ENCODE measurements around the gene CGB7. TPM values are rescaled to one million over a fixed set of nuclear protein-coding genes. Genes with fewer than 3 reads are reported as not detected.
"Not testable (repeated sequence)": the region's sequence is repeated elsewhere in the genome, so short reads cannot be mapped to it uniquely, and the experiment has no call there.

CGB7 gene
- total RNA-seq, 1 experiment from 2014 or later, result 0.95 TPM

- Histone ChIP-seq H3K4me3 (ENCODE audit: low read depth in 2 of 2, low read length in 2 of 2) (peak overlapping the region; percentile 43 to 51), H3K36me3 (ENCODE audit: control insufficient read depth, insufficient read depth, low read length) (no peaks in the 10 kb centered on the region), H3K27me3 (ENCODE audit: control insufficient read depth, insufficient read depth, low read length) (no peaks in the 10 kb centered on the region), H3K27ac (ENCODE audit: low read length) (peak overlapping the region; percentile 72), H3K4me1 (ENCODE audit: control insufficient read depth, insufficient read depth, low read length) (no peaks in the 10 kb centered on the region; the same call in 1 of the 2 replicates), H3K9me3 (ENCODE audit: control insufficient read depth, insufficient read depth, low read depth, low read length) (no peaks in the 10 kb centered on the region)
- in situ Hi-C loops (cut with HindIII; ENCODE audit: low pct_unique_long_range_greater_than_20kb, low sequenced_read_pairs), result no loop called here
- TF ChIP-seq POLR2AphosphoS5 (IDR thresholded peaks at IDR 0.05; ENCODE audit: low read depth, low read length) (no peak), TCF7L2 (IDR thresholded peaks at IDR 0.05; ENCODE audit: low read depth, low read length) (no peak), CTCF (IDR thresholded peaks at IDR 0.05) (no peak), REST (IDR thresholded peaks at IDR 0.05; ENCODE audit: insufficient read depth in 1 of 2, low read depth in 2 of 2, low read length in 1 of 2) (no peak), SIN3A (IDR thresholded peaks at IDR 0.05; ENCODE audit: borderline replicate concordance, insufficient read depth, low read depth, low read length) (no peak)
- ATAC-seq (peak; percentile 74), DNase-seq (ENCODE audit: low read depth, low spot score) (no peak)
- ChIA-PET POLR2A (interaction anchor here (0.6 to 0.7 kb wide), 3 partner anchors 37 to 999 kb away, joined by 4 to 13 read pairs (median 5); no protein-coding TSS in a partner anchor), CTCF (no interaction called here)
- intact Hi-C loops (cut with micrococcal nuclease; ENCODE audit: unreplicated experiment), result no loop called here
- BruUV-seq (replicated peaks), result no TSS peak
Measured at GRCh38 chr19:49019242-49019932, 38.2 kb downstream of the CGB7 start.

GRCh38 chr19:49018388-49019241, 38.9 kb downstream of the CGB7 start:
- in situ Hi-C loops (cut with HindIII; ENCODE audit: low pct_unique_long_range_greater_than_20kb, low sequenced_read_pairs); H3K36me3 ChIP-seq (ENCODE audit: control insufficient read depth, insufficient read depth, low read length); intact Hi-C loops (cut with micrococcal nuclease; ENCODE audit: unreplicated experiment); BruUV-seq (replicated peaks); H3K27me3 ChIP-seq (ENCODE audit: control insufficient read depth, insufficient read depth, low read length); H3K4me1 ChIP-seq (ENCODE audit: control insufficient read depth, insufficient read depth, low read length); DNase-seq (ENCODE audit: low read depth, low spot score); H3K9me3 ChIP-seq (ENCODE audit: control insufficient read depth, insufficient read depth, low read depth, low read length): not testable (repeated sequence)
- H3K27ac ChIP-seq (ENCODE audit: low read length), result peak overlapping the region; percentile 72
- CTCF ChIA-PET, result interaction anchor here (0.7 kb wide), 2 partner anchors 40 to 190 kb away, joined by 3 to 4 read pairs; no protein-coding TSS in a partner anchor
- peak; percentile 8 for ATAC-seq
- POLR2A ChIA-PET, result interaction anchor here (0.6 kb wide), 1 partner anchor 38 kb away, joined by 4 read pairs; no protein-coding TSS in a partner anchor
- peak overlapping the region; percentile 43 to 51 for H3K4me3 ChIP-seq (ENCODE audit: low read depth in 2 of 2, low read length in 2 of 2)
